Neuronal stem cell (in vitro differentiated cells): ENCODE measurements around the gene TBL3.
A peak's percentile ranks its signal among the peaks of the same experiment; 100 is the strongest.
"Not testable (repeated sequence)": the region's sequence is repeated elsewhere in the genome, so short reads cannot be mapped to it uniquely, and the experiment has no call there.

Source experiments
- DNase-seq: peaks from one replicate; pipeline ENCODE4 v3.0.0-alpha.2; 2013; ENCODE audit warnings: low spot score
- H2AFZ ChIP-seq: one replicate; pipeline ENCODE4 v1.6.1; 2013; ENCODE audit warnings: mild to moderate bottlenecking, low read length, inconsistent platforms
- H2AK5ac ChIP-seq: 2 replicates; pipeline ENCODE4 v1.6.1; 2013; ENCODE audit warnings: low read depth, mild to moderate bottlenecking, inconsistent platforms, low read length, moderate library complexity, mixed read lengths
- H2BK120ac ChIP-seq: 2 replicates; pipeline ENCODE4 v1.6.1; 2013; ENCODE audit warnings: low read depth, mild to moderate bottlenecking, inconsistent platforms, low read length, moderate library complexity, mixed read lengths
- H2BK12ac ChIP-seq: one replicate; pipeline ENCODE4 v1.6.1; 2013; ENCODE audit warnings: low read length, inconsistent platforms
- H2BK15ac ChIP-seq: 2 replicates; pipeline ENCODE4 v1.6.1; 2013; ENCODE audit warnings: mild to moderate bottlenecking, low read length, inconsistent platforms, mixed read lengths
- H2BK5ac ChIP-seq: one replicate; pipeline ENCODE4 v1.6.1; 2013; ENCODE audit warnings: inconsistent platforms, mild to moderate bottlenecking, low read length, moderate library complexity
- H3K14ac ChIP-seq: one replicate; pipeline ENCODE4 v1.6.1; 2013; ENCODE audit warnings: low read length, inconsistent platforms
- H3K18ac ChIP-seq: 2 replicates; pipeline ENCODE4 v1.6.1; 2013; ENCODE audit warnings: low read length, inconsistent platforms
- H3K23ac ChIP-seq: 2 replicates; pipeline ENCODE4 v1.6.1; 2013; ENCODE audit warnings: low read depth, mild to moderate bottlenecking, mixed read lengths, low read length, inconsistent platforms; ENCODE audit not compliant: poor library complexity
- H3K27ac ChIP-seq: replicated peaks from 3 replicates; pipeline ENCODE4 v1.5.1; 2013; ENCODE audit warnings: low read length, inconsistent platforms
- H3K27me3 ChIP-seq, 3 experiments: 2 replicates each; pipeline ENCODE4 v1.6.1; 2013; ENCODE audit warnings: low read length in 3 of 3, mild to moderate bottlenecking in 2 of 3, inconsistent platforms in 1 of 3, low read depth in 1 of 3, mixed read lengths in 1 of 3, moderate library complexity in 1 of 3; ENCODE audit not compliant: control insufficient read depth in 3 of 3, insufficient read depth in 3 of 3
- H3K36me3 ChIP-seq, 2 donors: replicated peaks in 1 of 2; 2 replicates each; pipeline ENCODE4 v1.6.1; 2013; ENCODE audit warnings: low read length in 2 of 2; ENCODE audit not compliant: control insufficient read depth in 2 of 2, insufficient read depth in 2 of 2
- H3K4ac ChIP-seq: 2 replicates; pipeline ENCODE4 v1.6.1; 2013; ENCODE audit warnings: inconsistent platforms, mild to moderate bottlenecking, low read length, moderate library complexity
- H3K4me1 ChIP-seq, 2 donors: 1 replicate in 1 of 2; 2 replicates in 1 of 2; pipeline ENCODE4 v1.6.1; 2013; ENCODE audit warnings: low read length in 2 of 2, low read depth in 1 of 2; ENCODE audit not compliant: control insufficient read depth in 2 of 2, insufficient read depth in 1 of 2
- H3K4me2 ChIP-seq: one replicate; pipeline ENCODE4 v1.6.1; 2013; ENCODE audit warnings: mild to moderate bottlenecking, low read length, inconsistent platforms; ENCODE audit not compliant: insufficient read depth, poor library complexity, severe bottlenecking
- H3K4me3 ChIP-seq, 2 donors: 2 replicates each; pipeline ENCODE4 v1.5.1; 2013; ENCODE audit warnings: low read length in 2 of 2, mild to moderate bottlenecking in 2 of 2, inconsistent platforms in 1 of 2, moderate library complexity in 1 of 2
- H3K79me1 ChIP-seq: one replicate; pipeline ENCODE4 v1.6.1; 2013; ENCODE audit warnings: low read depth, mild to moderate bottlenecking, inconsistent platforms, low read length, moderate library complexity
- H3K9ac ChIP-seq: one replicate; pipeline ENCODE4 v1.6.1; 2013; ENCODE audit warnings: mild to moderate bottlenecking, low read depth, low read length, inconsistent platforms; ENCODE audit not compliant: poor library complexity
- H3K9me3 ChIP-seq, 2 donors: replicated peaks in 1 of 2; 2 replicates each; pipeline versions ENCODE3 to v1.6.1; 2013; ENCODE audit warnings: low read length in 2 of 2, mild to moderate bottlenecking in 2 of 2, inconsistent platforms in 1 of 2, low read depth in 1 of 2, mixed read lengths in 1 of 2, moderate library complexity in 1 of 2; ENCODE audit not compliant: control insufficient read depth in 2 of 2, insufficient read depth in 1 of 2
- H4K8ac ChIP-seq: one replicate; pipeline ENCODE4 v1.6.1; 2013; ENCODE audit warnings: low read depth, mild to moderate bottlenecking, inconsistent platforms, low read length, moderate library complexity
- H4K91ac ChIP-seq: one replicate; pipeline ENCODE4 v1.6.1; 2013; ENCODE audit warnings: low read length, low read depth, mild to moderate bottlenecking, inconsistent platforms; ENCODE audit not compliant: poor library complexity
- WGBS, 2 donors: extraction: QIAGEN DNeasy Blood & Tissue Kit; methylation state at CpG; one replicate each; pipeline ENCODE4 v1.1.7; 2013; ENCODE audit warnings: missing lambda C conversion rate in 2 of 2, mixed read lengths in 1 of 2; ENCODE audit not compliant: insufficient read length in 2 of 2, insufficient replicate concordance in 1 of 2; ENCODE audit errors: extremely low coverage in 2 of 2; 5-methylcytosine and 5-hydroxymethylcytosine counted together

The TBL3 gene

GRCh38 chr16:1938910-1939309, 32.9 kb upstream of the TBL3 start:
- Histone ChIP-seq H3K9ac (no peak overlapping the region), H4K8ac (no peak overlapping the region), H3K36me3 (peaks cover 13 to 30% of the 10 kb centered on the region in 2 donors), H3K4me3 (no peak overlapping the region), H3K27me3 (no peaks in the 10 kb centered on the region), H3K4ac (no peak overlapping the region), H2BK120ac (no peak overlapping the region), H3K9me3 (no peaks in the 10 kb centered on the region), H4K91ac (no peak overlapping the region), H2AFZ (no peak overlapping the region), H2BK5ac (no peak overlapping the region), H3K27ac (no peak overlapping the region), H3K79me1 (no peaks in the 10 kb centered on the region), H3K23ac (no peak overlapping the region), H3K18ac (no peak overlapping the region), H2AK5ac (no peak overlapping the region), H2BK12ac (no peak overlapping the region), H3K4me2 (no peak overlapping the region), H3K4me1 (peaks cover 6 to 12% of the 10 kb centered on the region in 2 donors), H3K14ac (no peak overlapping the region), H2BK15ac (no peak overlapping the region)
- WGBS, 2 donors = no CpG with 5 or more reads among the region's 17 CpGs
- no peak for DNase-seq

GRCh38 chr16:1939833-1940232, 32.0 kb upstream of the TBL3 start:
- not testable (repeated sequence) for H3K27ac ChIP-seq, H4K91ac ChIP-seq, H3K4ac ChIP-seq, H2BK5ac ChIP-seq, H2BK15ac ChIP-seq, H3K4me2 ChIP-seq, H3K27me3 ChIP-seq, H2BK120ac ChIP-seq, H2AFZ ChIP-seq, H4K8ac ChIP-seq, H3K4me3 ChIP-seq, H3K79me1 ChIP-seq, DNase-seq, H3K23ac ChIP-seq, H3K9me3 ChIP-seq, H3K9ac ChIP-seq, H2BK12ac ChIP-seq, H3K14ac ChIP-seq, H3K18ac ChIP-seq, H2AK5ac ChIP-seq
- H3K4me1 ChIP-seq = peaks cover 6 to 12% of the 10 kb centered on the region in 2 donors
- H3K36me3 ChIP-seq = peaks cover 13 to 30% of the 10 kb centered on the region in 2 donors
- WGBS, 2 donors = no CpG with 5 or more reads among the region's 8 CpGs

GRCh38 chr16:1940273-1941161, 31.3 kb upstream of the TBL3 start:
- no peak overlapping the region for H4K8ac ChIP-seq
- H3K18ac ChIP-seq = no peak overlapping the region
- no CpG with 5 or more reads among the region's 23 CpGs for WGBS, 2 donors
- H3K4me3 ChIP-seq = no peak overlapping the region
- peaks cover 6 to 10% of the 10 kb centered on the region in 2 donors for H3K4me1 ChIP-seq
- no peak overlapping the region for H2BK120ac ChIP-seq
- peak overlapping the region; percentile 48 for H2BK5ac ChIP-seq
- H3K4ac ChIP-seq = no peak overlapping the region
- no peak overlapping the region for H2AK5ac ChIP-seq
- H3K27ac ChIP-seq = no peak overlapping the region
- DNase-seq = no peak
- no peak overlapping the region for H3K4me2 ChIP-seq
- H3K36me3 ChIP-seq = peaks cover 13 to 30% of the 10 kb centered on the region in 2 donors
- H2BK12ac ChIP-seq = no peak overlapping the region
- no peak overlapping the region for H4K91ac ChIP-seq
- H3K27me3 ChIP-seq = peaks cover 0 to 3% (median 0%) of the 10 kb centered on the region in 3 experiments
- no peak overlapping the region for H2AFZ ChIP-seq
- no peak overlapping the region for H3K23ac ChIP-seq
- H3K79me1 ChIP-seq = no peaks in the 10 kb centered on the region
- no peak overlapping the region for H2BK15ac ChIP-seq
- H3K14ac ChIP-seq = no peak overlapping the region
- H3K9me3 ChIP-seq = no peaks in the 10 kb centered on the region
- H3K9ac ChIP-seq = peak overlapping the region; percentile 44

GRCh38 chr16:1941162-1942046, 30.4 kb upstream of the TBL3 start:
- H2AFZ ChIP-seq = no peak overlapping the region
- H3K9ac ChIP-seq = no peak overlapping the region
- no peaks in the 10 kb centered on the region for H3K79me1 ChIP-seq
- DNase-seq = no peak
- no peak overlapping the region for H2BK120ac ChIP-seq
- peak overlapping the region in 1 of 2 donors; percentile 73 for H3K4me3 ChIP-seq
- no peaks in the 10 kb centered on the region for H3K9me3 ChIP-seq
- H3K36me3 ChIP-seq = peaks cover 13 to 30% of the 10 kb centered on the region in 2 donors
- no peak overlapping the region for H3K4me2 ChIP-seq
- no peak overlapping the region for H4K91ac ChIP-seq
- H2BK5ac ChIP-seq = peak overlapping the region; percentile 48
- H4K8ac ChIP-seq = no peak overlapping the region
- H2BK15ac ChIP-seq = no peak overlapping the region
- WGBS, 2 donors = no CpG with 5 or more reads among the region's 30 CpGs
- no peak overlapping the region for H3K18ac ChIP-seq
- H2AK5ac ChIP-seq = no peak overlapping the region
- H3K4ac ChIP-seq = no peak overlapping the region
- H3K23ac ChIP-seq = no peak overlapping the region
- peaks cover 0 to 7% (median 0%) of the 10 kb centered on the region in 3 experiments for H3K27me3 ChIP-seq
- no peak overlapping the region for H3K14ac ChIP-seq
- H2BK12ac ChIP-seq = no peak overlapping the region
- H3K27ac ChIP-seq = no peak overlapping the region
- H3K4me1 ChIP-seq = peaks cover 6 to 9% of the 10 kb centered on the region in 2 donors
